ENCODE data around the gene KIFC3. TPM values are rescaled to one million over a fixed set of nuclear protein-coding genes. Genes with fewer than 3 reads are reported as not detected.

The KIFC3 gene
- total and polyA plus RNA-seq, 2 of the 8 experiments (the other 6 are each of a cell fraction or from before 2014, with no cell fraction given) = 2.1 to 7.1 TPM

GRCh38 chr16:57795431-57795878 lies 6.8 kb downstream of the KIFC3 start (continued):
- TF ChIP-seq RFX5 (IDR thresholded peaks at IDR 0.05; ENCODE audit: borderline replicate concordance, low read depth, low read length) = no peak
- TF ChIP-seq RNF2 (IDR thresholded peaks at IDR 0.05; ENCODE audit: borderline replicate concordance, low read depth, low read length, missing control alignments, poor library complexity, severe bottlenecking) = no peak
- TF ChIP-seq TCF12 (IDR thresholded peaks at IDR 0.05; ENCODE audit: low read depth, low read length) = 0 out of 2 replicates have a peak, but pooled peaks have one; percentile 25
- peak; percentile 46 to 68 (median 63) for TF ChIP-seq CTCF (IDR thresholded peaks at IDR 0.05; ENCODE audit: control extremely low read depth in 1 of 3, insufficient read depth in 1 of 3, low read depth in 1 of 3, low read length in 3 of 3)
- TF ChIP-seq SIX5 (IDR thresholded peaks at IDR 0.05; ENCODE audit: low read depth, low read length) = no peak
- TF ChIP-seq RXRA (IDR thresholded peaks at IDR 0.05; ENCODE audit: insufficient read depth, low read depth, low read length) = no peak
- TF ChIP-seq KDM1A (IDR thresholded peaks at IDR 0.05; ENCODE audit: borderline replicate concordance, low read length) = no peak
- no peak for TF ChIP-seq SAP30 (IDR thresholded peaks at IDR 0.05; ENCODE audit: insufficient read depth, insufficient replicate concordance, low read length)
